H9 (cell line): Measurements from ENCODE around the gene NNT. TPM values are rescaled to one million over a fixed set of nuclear protein-coding genes. Genes with fewer than 3 reads are reported as not detected.
"Not testable (repeated sequence)": the region's sequence is repeated elsewhere in the genome, so short reads cannot be mapped to it uniquely, and the experiment has no call there.

ENCODE experiments used
- DNase-seq: peaks from one replicate; pipeline ENCODE4 v3.0.0-alpha.2; 2017
- H2AFZ ChIP-seq: one replicate; pipeline ENCODE4 v1.6.1; 2013; ENCODE audit warnings: mild to moderate bottlenecking, low read length, control low read depth, moderate library complexity
- H2AK5ac ChIP-seq: 2 replicates; pipeline ENCODE4 v1.6.1; 2013; ENCODE audit warnings: low read length, control low read depth, mixed read lengths; ENCODE audit not compliant: insufficient read length
- H2BK120ac ChIP-seq: one replicate; pipeline ENCODE4 v1.6.1; 2013; ENCODE audit warnings: low read depth, mild to moderate bottlenecking, low read length, control low read depth, inconsistent platforms; ENCODE audit not compliant: poor library complexity, severe bottlenecking
- H2BK12ac ChIP-seq: 2 replicates; pipeline ENCODE4 v1.6.1; 2013; ENCODE audit warnings: low read length, control low read depth, mixed read lengths, low read depth; ENCODE audit not compliant: insufficient read length
- H2BK15ac ChIP-seq: 2 replicates; pipeline ENCODE4 v1.6.1; 2013; ENCODE audit warnings: low read depth, low read length, control low read depth
- H2BK20ac ChIP-seq: one replicate; pipeline ENCODE4 v1.6.1; 2013; ENCODE audit warnings: low read depth, mild to moderate bottlenecking, low read length, control low read depth, inconsistent platforms; ENCODE audit not compliant: poor library complexity, severe bottlenecking
- H2BK5ac ChIP-seq: 2 replicates; pipeline ENCODE4 v1.6.1; 2013; ENCODE audit warnings: low read length, control low read depth, mixed read lengths; ENCODE audit not compliant: insufficient read length
- H3K14ac ChIP-seq: 2 replicates; pipeline ENCODE4 v1.6.1; 2013; ENCODE audit warnings: low read length, control low read depth; ENCODE audit not compliant: insufficient read depth
- H3K18ac ChIP-seq: 2 replicates; pipeline ENCODE4 v1.6.1; 2013; ENCODE audit warnings: low read depth, mild to moderate bottlenecking, mixed read lengths, low read length, control low read depth; ENCODE audit not compliant: insufficient read length
- H3K23ac ChIP-seq: 2 replicates; pipeline ENCODE4 v1.6.1; 2013; ENCODE audit warnings: low read length, control low read depth, mixed read lengths, low read depth; ENCODE audit not compliant: insufficient read length
- H3K23me2 ChIP-seq: 2 replicates; pipeline ENCODE4 v1.6.1; 2013; ENCODE audit warnings: low read depth, mild to moderate bottlenecking, mixed read lengths, low read length, control low read depth; ENCODE audit not compliant: insufficient read length, poor library complexity, severe bottlenecking
- H3K27ac ChIP-seq: 2 replicates; pipeline ENCODE4 v1.5.1; 2013; ENCODE audit warnings: low read length, control low read depth, mixed read lengths, low read depth; ENCODE audit not compliant: insufficient read length
- H3K27me3 ChIP-seq: 2 replicates; pipeline ENCODE4 v1.6.1; 2013; ENCODE audit warnings: low read length, control low read depth, inconsistent platforms; ENCODE audit not compliant: insufficient read depth
- H3K4ac ChIP-seq: 2 replicates; pipeline ENCODE4 v1.6.1; 2013; ENCODE audit warnings: low read depth, mild to moderate bottlenecking, control low read depth, inconsistent platforms, low read length, moderate library complexity
- H3K4me1 ChIP-seq: 2 replicates; pipeline ENCODE4 v1.6.1; 2013; ENCODE audit warnings: low read length, control low read depth, inconsistent platforms; ENCODE audit not compliant: insufficient read depth
- H3K4me2 ChIP-seq: 2 replicates; pipeline ENCODE4 v1.6.1; 2013; ENCODE audit warnings: low read length, control low read depth, mixed read lengths; ENCODE audit not compliant: insufficient read length, insufficient read depth
- H3K56ac ChIP-seq: 2 replicates; pipeline ENCODE4 v1.6.1; 2013; ENCODE audit warnings: low read depth, mild to moderate bottlenecking, mixed read lengths, low read length, control low read depth; ENCODE audit not compliant: insufficient read length
- H3K79me1 ChIP-seq: 2 replicates; pipeline ENCODE4 v1.6.1; 2013; ENCODE audit warnings: low read depth, mild to moderate bottlenecking, moderate library complexity, low read length, control low read depth, inconsistent platforms; ENCODE audit not compliant: insufficient read depth, poor library complexity, severe bottlenecking
- H3K79me2 ChIP-seq: 2 replicates; pipeline ENCODE4 v1.6.1; 2013; ENCODE audit warnings: low read length, control low read depth, inconsistent platforms; ENCODE audit not compliant: insufficient read depth
- H3K9ac ChIP-seq: 2 replicates; pipeline ENCODE4 v1.6.1; 2013; ENCODE audit warnings: low read length, control low read depth, mixed read lengths; ENCODE audit not compliant: insufficient read length; ENCODE audit errors: extremely low read depth
- H3K9me3 ChIP-seq: one replicate; pipeline ENCODE4 v1.6.1; 2013; ENCODE audit warnings: low read depth, low read length, inconsistent platforms; ENCODE audit not compliant: control insufficient read depth
- H3T11ph ChIP-seq: one replicate; pipeline ENCODE4 v1.6.1; 2013; ENCODE audit warnings: mild to moderate bottlenecking, low read length, control low read depth, inconsistent platforms
- H4K20me1 ChIP-seq: one replicate; pipeline ENCODE4 v1.6.1; 2013; ENCODE audit not compliant: control insufficient read depth, insufficient read length, insufficient read depth
- H4K5ac ChIP-seq: 2 replicates; pipeline ENCODE4 v1.6.1; 2013; ENCODE audit warnings: low read depth, mild to moderate bottlenecking, mixed read lengths, low read length, control low read depth; ENCODE audit not compliant: insufficient read length
- H4K8ac ChIP-seq: replicated peaks from 2 replicates; pipeline ENCODE4 v1.6.1; 2013; ENCODE audit warnings: low read length, control low read depth, mixed read lengths, low read depth; ENCODE audit not compliant: insufficient read length
- H4K91ac ChIP-seq: 2 replicates; pipeline ENCODE4 v1.6.1; 2013; ENCODE audit warnings: low read depth, mild to moderate bottlenecking, moderate library complexity, mixed read lengths, low read length, control low read depth; ENCODE audit not compliant: insufficient read length
- H3K27ac Mint-ChIP-seq, 3 experiments: 2 replicates in 2 of 3; 3 replicates in 1 of 3; pipeline ENCODE4 v1.8.0; 2020 to 2021; ENCODE audit warnings: mixed read lengths in 3 of 3, mild to moderate bottlenecking in 1 of 3, moderate library complexity in 1 of 3
- H3K27me3 Mint-ChIP-seq: 2 replicates; pipeline ENCODE4 v1.8.0; 2021; ENCODE audit warnings: low read depth, mild to moderate bottlenecking, moderate library complexity, mixed read lengths
- H3K36me3 Mint-ChIP-seq, 3 experiments: 2 replicates in 2 of 3; 3 replicates in 1 of 3; pipeline ENCODE4 v1.8.0; 2020 to 2021; ENCODE audit warnings: low read depth in 3 of 3, mixed read lengths in 3 of 3; ENCODE audit not compliant: insufficient read depth in 1 of 3
- H3K4me1 Mint-ChIP-seq, 2 experiments: 2 replicates each; pipeline ENCODE4 v1.8.0; 2020; ENCODE audit warnings: mixed read lengths in 2 of 2
- H3K4me3 Mint-ChIP-seq, 2 experiments: 2 replicates in 1 of 2; 3 replicates in 1 of 2; pipeline ENCODE4 v1.8.0; 2020 to 2021; ENCODE audit warnings: mild to moderate bottlenecking in 2 of 2, mixed read lengths in 2 of 2, moderate library complexity in 1 of 2
- H3K9me3 Mint-ChIP-seq, 2 experiments: 2 replicates in 1 of 2; 3 replicates in 1 of 2; pipeline ENCODE4 v1.8.0; 2020; ENCODE audit warnings: mild to moderate bottlenecking in 2 of 2, mixed read lengths in 2 of 2, moderate library complexity in 1 of 2
- WGBS: extraction: QIAGEN DNeasy Blood & Tissue Kit; methylation state at CpG from one replicate; pipeline ENCODE4 v1.1.7; 2013; ENCODE audit warnings: missing lambda C conversion rate, low lambda C conversion rate, mixed read lengths; ENCODE audit not compliant: insufficient read length; ENCODE audit errors: extremely low coverage; 5-methylcytosine and 5-hydroxymethylcytosine counted together
- total RNA-seq: library from RNA; stranded (reverse); gene quantifications from 2 replicates; pipeline ENCODE4 v1.2.1, GENCODE V29; 2021

The NNT gene
- total RNA-seq, 1 experiment from 2014 or later = 27.6 TPM

GRCh38 chr5:43666728-43667127 lies 63.7 kb downstream of the NNT start:
- H2BK5ac ChIP-seq, H2BK20ac ChIP-seq, H2AFZ ChIP-seq, H3K14ac ChIP-seq, H4K20me1 ChIP-seq, DNase-seq, H3K27ac Mint-ChIP-seq, H3K27me3 ChIP-seq, H3K4me1 ChIP-seq, H3K79me1 ChIP-seq, H3K4ac ChIP-seq, H4K5ac ChIP-seq, H2AK5ac ChIP-seq, H2BK12ac ChIP-seq, H3T11ph ChIP-seq, H4K8ac ChIP-seq, H3K9me3 ChIP-seq, H3K23ac ChIP-seq, H3K9ac ChIP-seq, H3K27ac ChIP-seq, H4K91ac ChIP-seq, H3K4me1 Mint-ChIP-seq, H3K27me3 Mint-ChIP-seq, H3K79me2 ChIP-seq, H3K4me3 Mint-ChIP-seq, H3K56ac ChIP-seq, H3K18ac ChIP-seq, H2BK15ac ChIP-seq, H3K4me2 ChIP-seq, H3K23me2 ChIP-seq, H2BK120ac ChIP-seq: not testable (repeated sequence)
- Mint-ChIP-seq H3K9me3 (peaks cover 19 to 24% of the 10 kb centered on the region in 2 experiments), H3K36me3 (peaks cover 20 to 28% (median 20%) of the 10 kb centered on the region in 3 experiments)
- WGBS = no CpG with 5 or more reads among the region's 8 CpGs

GRCh38 chr5:43667379-43667778 lies 64.4 kb downstream of the NNT start:
- H2BK120ac ChIP-seq, H3K79me2 ChIP-seq, H3K27me3 Mint-ChIP-seq, H3K27ac Mint-ChIP-seq, H3K14ac ChIP-seq, H3K18ac ChIP-seq, H4K8ac ChIP-seq, H4K20me1 ChIP-seq, H3K23me2 ChIP-seq, H3K56ac ChIP-seq, H2BK12ac ChIP-seq, H3K27me3 ChIP-seq, H3K9ac ChIP-seq, H3K4me1 ChIP-seq, H4K5ac ChIP-seq, H4K91ac ChIP-seq, H3K4me1 Mint-ChIP-seq, H2AK5ac ChIP-seq, H2BK5ac ChIP-seq, H3K4ac ChIP-seq, H3K23ac ChIP-seq, H3K27ac ChIP-seq, H2BK15ac ChIP-seq, H3K9me3 ChIP-seq, H2AFZ ChIP-seq, DNase-seq, H3T11ph ChIP-seq, H3K79me1 ChIP-seq, H2BK20ac ChIP-seq, H3K4me2 ChIP-seq, H3K4me3 Mint-ChIP-seq: not testable (repeated sequence)
- no CpG with 5 or more reads among the region's 5 CpGs for WGBS
- H3K9me3 Mint-ChIP-seq = peaks cover 22 to 29% of the 10 kb centered on the region in 2 experiments
- H3K36me3 Mint-ChIP-seq = peaks cover 22 to 33% (median 24%) of the 10 kb centered on the region in 3 experiments; a peak in 6 of 7 replicates
